ENCODE measurements around the gene DOCK11.

- no peak for TF ChIP-seq CTCF (IDR thresholded peaks at IDR 0.05)
- no peak for TF ChIP-seq POLR2A (IDR thresholded peaks at IDR 0.05)
Measured at GRCh38 chrX:118499295-118499694, 3.7 kb downstream of the DOCK11 start.
